Measurements from ENCODE around the gene IL16. TPM values are rescaled to one million over a fixed set of nuclear protein-coding genes. Genes with fewer than 3 reads are reported as not detected.

IL16 gene
- total RNA-seq, 1 experiment from 2014 or later: 1.8 TPM

- CTCF ChIA-PET: interaction anchor here (1.0 kb wide), 1 partner anchor 28 kb away, joined by 4 read pairs; no protein-coding TSS in a partner anchor
- no TSS peak for BruUV-seq (replicated peaks)
- no peaks in the 10 kb centered on the region for H3K9me3 ChIP-seq (ENCODE audit: low read depth, low read length, poor library complexity, severe bottlenecking)
- intact Hi-C loops (cut with micrococcal nuclease; ENCODE audit: unreplicated experiment): no loop called here
- no peak for TF ChIP-seq CTCF (conservative IDR thresholded peaks at IDR 0.05; ENCODE audit: low read depth, low read length)
- no peak for TF ChIP-seq EZH2 (IDR thresholded peaks at IDR 0.05; ENCODE audit: borderline replicate concordance, low read depth, low read length, poor library complexity, severe bottlenecking)
- POLR2A ChIA-PET (ENCODE audit: low non-redundant PET): no interaction called here
- no peak for DNase-seq (ENCODE audit: low spot score)
- no peak overlapping the region for H3K27ac ChIP-seq (ENCODE audit: low read depth, low read length, poor library complexity, severe bottlenecking)
- H3K4me3 ChIP-seq (ENCODE audit: low read depth, low read length, poor library complexity, severe bottlenecking): no peak overlapping the region
- no peaks in the 10 kb centered on the region for H3K36me3 ChIP-seq (ENCODE audit: insufficient read depth, low read length, poor library complexity, severe bottlenecking)
- H3K4me1 ChIP-seq (ENCODE audit: insufficient read depth, low read length, poor library complexity, severe bottlenecking): peaks cover 17% of the 10 kb centered on the region
- no peaks in the 10 kb centered on the region for H3K27me3 ChIP-seq (replicated peaks; ENCODE audit: insufficient read depth, low read depth, low read length, poor library complexity)
Measured at GRCh38 chr15:81294516-81294880, 97.8 kb downstream of the IL16 start.

GRCh38 chr15:81295486-81296121, 98.9 kb downstream of the IL16 start:
- Histone ChIP-seq H3K4me3 (ENCODE audit: low read depth, low read length, poor library complexity, severe bottlenecking) (no peak overlapping the region), H3K4me1 (ENCODE audit: insufficient read depth, low read length, poor library complexity, severe bottlenecking) (peaks cover 17% of the 10 kb centered on the region), H3K9me3 (ENCODE audit: low read depth, low read length, poor library complexity, severe bottlenecking) (no peaks in the 10 kb centered on the region), H3K27ac (ENCODE audit: low read depth, low read length, poor library complexity, severe bottlenecking) (no peak overlapping the region), H3K36me3 (ENCODE audit: insufficient read depth, low read length, poor library complexity, severe bottlenecking) (no peaks in the 10 kb centered on the region), H3K27me3 (replicated peaks; ENCODE audit: insufficient read depth, low read depth, low read length, poor library complexity) (no peaks in the 10 kb centered on the region)
- DNase-seq (ENCODE audit: low spot score): no peak
- intact Hi-C loops (cut with micrococcal nuclease; ENCODE audit: unreplicated experiment): no loop called here
- BruUV-seq (replicated peaks): no TSS peak
- CTCF ChIA-PET: interaction anchor here (1.0 kb wide), 1 partner anchor 29 kb away, joined by 4 read pairs; no protein-coding TSS in a partner anchor
- POLR2A ChIA-PET (ENCODE audit: low non-redundant PET): no interaction called here
- TF ChIP-seq CTCF (conservative IDR thresholded peaks at IDR 0.05; ENCODE audit: low read depth, low read length): no peak
- no peak for TF ChIP-seq EZH2 (IDR thresholded peaks at IDR 0.05; ENCODE audit: borderline replicate concordance, low read depth, low read length, poor library complexity, severe bottlenecking)

GRCh38 chr15:81296186-81296585, 99.5 kb downstream of the IL16 start:
- intact Hi-C loops (cut with micrococcal nuclease; ENCODE audit: unreplicated experiment): no loop called here
- H3K27ac ChIP-seq (ENCODE audit: low read depth, low read length, poor library complexity, severe bottlenecking): no peak overlapping the region
- BruUV-seq (replicated peaks): no TSS peak
- H3K36me3 ChIP-seq (ENCODE audit: insufficient read depth, low read length, poor library complexity, severe bottlenecking): no peaks in the 10 kb centered on the region
- no peak for DNase-seq (ENCODE audit: low spot score)
- no peak overlapping the region for H3K4me3 ChIP-seq (ENCODE audit: low read depth, low read length, poor library complexity, severe bottlenecking)
- POLR2A ChIA-PET (ENCODE audit: low non-redundant PET): no interaction called here
- peaks cover 17% of the 10 kb centered on the region for H3K4me1 ChIP-seq (ENCODE audit: insufficient read depth, low read length, poor library complexity, severe bottlenecking)
- no peak for TF ChIP-seq CTCF (conservative IDR thresholded peaks at IDR 0.05; ENCODE audit: low read depth, low read length)
- TF ChIP-seq EZH2 (IDR thresholded peaks at IDR 0.05; ENCODE audit: borderline replicate concordance, low read depth, low read length, poor library complexity, severe bottlenecking): no peak
- no peaks in the 10 kb centered on the region for H3K27me3 ChIP-seq (replicated peaks; ENCODE audit: insufficient read depth, low read depth, low read length, poor library complexity)
- CTCF ChIA-PET: interaction anchor here (0.9 to 1.0 kb wide), 2 partner anchors 21 to 105 kb away, joined by 3 read pairs; no protein-coding TSS in a partner anchor
- H3K9me3 ChIP-seq (ENCODE audit: low read depth, low read length, poor library complexity, severe bottlenecking): no peaks in the 10 kb centered on the region
